Kidney (tissue), 14 donors: Measurements from ENCODE around the gene AXIN1. TPM values are rescaled to one million over a fixed set of nuclear protein-coding genes. Genes with fewer than 3 reads are reported as not detected.

Source experiments
- DNase-seq, 5 donors: peaks; one replicate each; pipeline ENCODE4 v3.0.0-alpha.2; 2013 to 2020
- FAIRE-seq: peaks from 2 replicates; lab custom pipeline; 2012; peaks lifted over from hg19 to GRCh38; lab: Jason Lieb, UNC
- H3K27ac ChIP-seq, 2 donors: one replicate each; pipeline ENCODE4 v1.7.0; 2013; ENCODE audit warnings: low read depth in 2 of 2, low read length in 2 of 2, inconsistent platforms in 1 of 2
- H3K27me3 ChIP-seq: one replicate; pipeline ENCODE4 v1.7.1; 2013; ENCODE audit warnings: low read length, inconsistent platforms; ENCODE audit not compliant: control insufficient read depth, insufficient read depth
- H3K36me3 ChIP-seq, 3 donors: one replicate each; pipeline versions ENCODE4 v1.7.0 to v1.7.1; 2013; ENCODE audit warnings: low read length in 3 of 3, control low read depth in 1 of 3, inconsistent platforms in 1 of 3; ENCODE audit not compliant: insufficient read depth in 3 of 3, control insufficient read depth in 2 of 3
- H3K4me1 ChIP-seq, 3 donors: one replicate each; pipeline versions ENCODE4 v1.7.0 to v1.7.1; 2013; ENCODE audit warnings: low read length in 3 of 3, inconsistent platforms in 1 of 3, low read depth in 1 of 3; ENCODE audit not compliant: control insufficient read depth in 2 of 3, insufficient read depth in 2 of 3
- H3K4me3 ChIP-seq, 3 donors: one replicate each; pipeline versions ENCODE4 v1.7.0 to v1.8.1; 2013; ENCODE audit warnings: low read length in 3 of 3, control low read depth in 1 of 3, inconsistent platforms in 1 of 3
- H3K9ac ChIP-seq, 3 donors: one replicate each; pipeline versions ENCODE4 v1.7.0 to v1.7.1; 2013; ENCODE audit warnings: low read length in 3 of 3, control low read depth in 1 of 3, inconsistent platforms in 1 of 3
- H3K9me3 ChIP-seq, 3 donors: one replicate each; pipeline versions ENCODE4 v1.7.0 to v1.7.1; 2013; ENCODE audit warnings: low read length in 3 of 3, control low read depth in 1 of 3, inconsistent platforms in 1 of 3; ENCODE audit not compliant: control insufficient read depth in 2 of 3, insufficient read depth in 1 of 3
- CTCF ChIP-seq: IDR thresholded peaks from 3 replicates; pipeline ENCODE4 v1.5.1; 2012; ENCODE audit warnings: mild to moderate bottlenecking, moderate library complexity, borderline replicate concordance; ENCODE audit not compliant: insufficient read depth; ENCODE audit errors: extremely low read depth
- intact Hi-C: fragments of 100-400 bp; cut with DNase I; formaldehyde crosslinking; loops from one replicate; pipeline ENCODE4 v1.11.1; 2022
- polyA plus RNA-seq: library from polyadenylated mRNA; stranded (reverse); fragments of 350-450 nt; fragmentation: Illumina TruSeq; extraction: RNeasy Lipid Tissue Mini Kit (QIAGEN cat#74804); gene quantifications from one replicate; pipeline ENCODE4 v1.2.3, GENCODE V29; 2014; ENCODE audit warnings: low read depth, low replicate concordance; ENCODE audit not compliant: insufficient read depth
- total RNA-seq: library from RNA; stranded (reverse); fragmentation: NEBNext Ultra II Directional; extraction: Animal tissue kit (Norgen Biotek cat#: 25700); gene quantifications from one replicate; pipeline ENCODE4 v1.2.1, GENCODE V29; 2021
- donor health status: control.
- donor health status: control.
- donor health status: control.
- donor health status: control.
- donor health status: control.
- donor health status: DM: yes; HTN: yes; CAD: no.
- donor health status: Normal renal cell carcinoma (clear cell type).

AXIN1 gene
- total and polyA plus RNA-seq, 2 donors from 2014 or later, result 9.7 to 24.6 TPM

- H3K27me3 ChIP-seq, result no peaks in the 10 kb centered on the region
- H3K4me3 ChIP-seq, result no peak overlapping the region
- DNase-seq, result no peak
- H3K27ac ChIP-seq, result no peak overlapping the region
- no peaks in the 10 kb centered on the region for H3K4me1 ChIP-seq
- TF ChIP-seq CTCF, result no peak
- intact Hi-C loops, result no loop called here
- H3K36me3 ChIP-seq, result peaks cover 2 to 20% (median 6%) of the 10 kb centered on the region in 3 donors
- no peak overlapping the region for H3K9ac ChIP-seq
- no peak for FAIRE-seq
- H3K9me3 ChIP-seq, result no peaks in the 10 kb centered on the region
These were observed 46.5 kb downstream of the AXIN1 start for GRCh38 chr16:305916-306626.

GRCh38 chr16:303760-304505 is 48.6 kb downstream of the AXIN1 start:
- Histone ChIP-seq H3K27me3 (no peaks in the 10 kb centered on the region), H3K36me3 (peaks cover 2 to 15% (median 6%) of the 10 kb centered on the region in 3 donors), H3K4me3 (no peak overlapping the region), H3K4me1 (no peaks in the 10 kb centered on the region), H3K9me3 (no peaks in the 10 kb centered on the region), H3K27ac (no peak overlapping the region), H3K9ac (no peak overlapping the region)
- DNase-seq, result no peak
- no peak for FAIRE-seq
- TF ChIP-seq CTCF, result no peak
- intact Hi-C loops, result no loop called here

- Histone ChIP-seq H3K27ac (no peak overlapping the region), H3K4me3 (no peak overlapping the region), H3K9me3 (no peaks in the 10 kb centered on the region), H3K27me3 (no peaks in the 10 kb centered on the region), H3K36me3 (peaks cover 0 to 9% (median 2%) of the 10 kb centered on the region in 3 donors), H3K4me1 (no peaks in the 10 kb centered on the region), H3K9ac (no peak overlapping the region)
- FAIRE-seq (no peak), DNase-seq (no peak)
- intact Hi-C loops, result no loop called here
- TF ChIP-seq CTCF, result no peak
These were observed 50.6 kb downstream of the AXIN1 start for GRCh38 chr16:301950-302349.
